ENCODE data around the gene ANTKMT.
"Not testable (repeated sequence)": the region's sequence is repeated elsewhere in the genome, so short reads cannot be mapped to it uniquely, and the experiment has no call there.

The ANTKMT gene

GRCh38 chr16:680967-681745 lies 39.8 kb upstream of the ANTKMT start:
- DNase-seq (ENCODE audit: low read depth in 2 of 3, low spot score in 1 of 3) = no peak

DNA sequence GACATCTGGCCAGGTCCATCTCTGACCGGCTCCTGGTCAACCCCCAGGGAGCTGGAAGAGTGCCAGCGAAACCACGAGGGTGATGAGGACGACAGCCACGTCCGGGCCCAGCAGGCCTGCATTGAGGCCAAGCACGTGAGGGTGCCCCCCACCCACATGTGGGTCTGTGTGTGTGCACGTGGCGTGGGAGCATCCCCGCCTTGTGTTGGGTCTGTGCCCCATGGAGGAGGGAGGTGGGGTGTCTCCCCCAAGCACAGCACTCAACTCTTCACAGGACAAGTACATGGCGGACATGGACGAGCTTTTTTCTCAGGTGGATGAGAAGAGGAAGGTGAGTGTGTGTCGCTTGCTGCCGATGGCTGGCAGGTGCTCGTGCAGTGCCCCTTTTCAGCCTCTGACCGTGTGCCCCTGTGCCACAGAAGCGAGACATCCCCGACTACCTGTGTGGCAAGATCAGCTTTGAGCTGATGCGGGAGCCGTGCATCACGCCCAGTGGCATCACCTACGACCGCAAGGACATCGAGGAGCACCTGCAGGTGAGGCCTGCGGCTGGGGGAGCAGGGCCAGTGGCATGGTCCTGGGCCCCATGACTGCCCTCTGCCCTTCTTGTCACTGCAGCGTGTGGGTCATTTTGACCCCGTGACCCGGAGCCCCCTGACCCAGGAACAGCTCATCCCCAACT lies 39.1 kb upstream of the ANTKMT start:
- DNase-seq (ENCODE audit: low read depth in 2 of 3, low spot score in 1 of 3) = no peak

- no peak for DNase-seq (ENCODE audit: low read depth in 2 of 3, low spot score in 1 of 3)
Observed at GRCh38 chr16:682493-683395, 38.2 kb upstream of the ANTKMT start.

GRCh38 chr16:683396-684070 lies 37.4 kb upstream of the ANTKMT start:
- DNase-seq (ENCODE audit: low read depth in 2 of 3, low spot score in 1 of 3) = no peak

- DNase-seq (ENCODE audit: low read depth in 2 of 3, low spot score in 1 of 3) = peak; percentile 93 to 98 (median 93)
Observed at GRCh38 chr16:684071-684794, 36.7 kb upstream of the ANTKMT start, which contains the start of gene JMJD8. JMJD8 (minus strand) TSS chr16:684334; CDS start chr16:684319, 15 bp downstream.

- DNase-seq (ENCODE audit: low read depth in 2 of 3, low spot score in 1 of 3) = no peak
Observed at GRCh38 chr16:684961-685696, 35.8 kb upstream of the ANTKMT start.

- DNase-seq (ENCODE audit: low read depth in 2 of 3, low spot score in 1 of 3) = no peak
Observed at GRCh38 chr16:685967-686366, 35.0 kb upstream of the ANTKMT start.

DNA sequence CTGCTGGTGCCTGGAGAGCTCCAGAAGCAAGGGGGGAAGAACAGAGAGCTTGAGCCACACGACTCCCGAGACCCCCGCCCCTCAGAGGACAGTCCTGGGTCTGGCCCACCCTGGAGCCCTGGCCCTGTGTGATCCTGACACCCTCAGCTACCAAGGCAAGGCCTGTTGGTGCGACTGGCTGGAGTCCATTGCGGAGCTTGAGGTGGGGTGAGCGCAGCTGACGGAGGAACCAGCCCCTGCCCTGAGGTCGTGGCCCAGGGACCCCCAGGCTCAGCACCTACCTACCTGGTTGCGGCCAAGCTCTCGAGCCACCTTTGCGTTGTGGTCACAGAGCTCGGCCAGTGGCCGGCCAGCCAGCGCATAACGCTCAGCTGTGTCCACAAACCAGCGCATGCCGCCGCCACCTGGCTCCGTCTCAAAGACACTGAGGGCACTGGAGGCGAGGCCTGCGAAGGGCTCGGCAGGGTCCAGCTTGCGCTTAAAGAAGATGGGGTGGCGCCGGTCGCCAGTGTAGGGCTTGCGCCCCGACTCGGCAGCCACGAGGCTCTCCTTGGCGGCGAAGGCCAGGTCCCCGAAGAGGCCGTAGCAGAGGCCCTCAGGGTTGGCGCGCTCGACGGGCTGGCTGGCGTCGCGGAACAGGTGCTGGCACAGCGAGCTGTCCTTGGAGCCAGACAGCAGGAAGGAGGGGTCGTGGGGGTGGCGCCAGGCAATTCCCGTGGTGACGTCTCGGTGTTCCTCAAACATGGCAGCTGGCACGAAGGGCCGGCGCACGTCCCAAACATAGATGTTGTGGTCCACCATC lies 34.3 kb upstream of the ANTKMT start:
- DNase-seq (ENCODE audit: low read depth in 2 of 3, low spot score in 1 of 3) = no peak

- DNase-seq (ENCODE audit: low read depth in 2 of 3, low spot score in 1 of 3) = no peak
Observed at GRCh38 chr16:687499-687898, 33.4 kb upstream of the ANTKMT start.

GRCh38 chr16:689175-689897 lies 31.6 kb upstream of the ANTKMT start:
- DNase-seq (ENCODE audit: low read depth in 2 of 3, low spot score in 1 of 3) = no peak

DNA sequence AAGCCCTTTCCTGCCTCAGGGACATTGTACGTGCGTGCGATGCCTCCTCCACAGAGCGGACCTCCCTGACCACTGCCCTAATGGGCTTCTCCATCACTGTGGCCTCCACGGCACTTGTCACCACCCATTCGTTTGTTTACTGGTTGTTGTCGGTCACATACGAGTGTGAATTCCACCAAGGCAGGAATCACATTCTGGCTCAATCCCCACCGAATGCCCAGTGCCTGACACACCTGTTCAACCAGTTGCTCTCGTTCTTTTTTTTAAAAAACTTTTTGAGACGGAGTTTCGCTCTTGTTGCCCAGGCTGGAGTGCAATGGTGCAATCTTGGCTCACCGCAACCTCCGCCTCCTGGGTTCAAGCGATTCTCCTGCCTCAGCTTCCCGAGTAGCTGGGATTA lies 29.7 kb upstream of the ANTKMT start:
- DNase-seq (ENCODE audit: low read depth in 2 of 3, low spot score in 1 of 3) = not testable (repeated sequence)

GRCh38 chr16:692356-693108 lies 28.4 kb upstream of the ANTKMT start:
- DNase-seq (ENCODE audit: low read depth in 2 of 3, low spot score in 1 of 3) = no peak

DNA sequence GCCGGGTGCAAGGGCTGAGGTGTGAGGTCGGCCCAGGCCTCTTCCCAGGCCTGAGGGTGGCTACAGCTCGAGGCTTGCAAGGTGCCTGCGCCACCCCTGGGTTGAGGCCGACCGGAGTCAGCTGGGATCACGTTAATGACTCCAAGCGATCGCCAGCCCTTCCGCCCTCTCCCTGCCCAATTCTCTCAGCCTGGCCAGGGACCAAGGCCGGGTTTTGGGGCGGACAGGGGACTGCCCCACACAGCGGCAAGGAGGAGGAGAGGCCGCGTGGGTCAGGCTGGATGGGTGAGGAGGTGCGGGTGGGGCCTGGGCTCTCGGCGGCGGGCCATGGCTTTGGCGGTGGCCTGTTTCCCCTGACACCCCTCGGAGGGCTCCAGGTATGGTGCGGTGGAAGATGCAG lies 27.6 kb upstream of the ANTKMT start:
- no peak for DNase-seq (ENCODE audit: low read depth in 2 of 3, low spot score in 1 of 3)

DNA sequence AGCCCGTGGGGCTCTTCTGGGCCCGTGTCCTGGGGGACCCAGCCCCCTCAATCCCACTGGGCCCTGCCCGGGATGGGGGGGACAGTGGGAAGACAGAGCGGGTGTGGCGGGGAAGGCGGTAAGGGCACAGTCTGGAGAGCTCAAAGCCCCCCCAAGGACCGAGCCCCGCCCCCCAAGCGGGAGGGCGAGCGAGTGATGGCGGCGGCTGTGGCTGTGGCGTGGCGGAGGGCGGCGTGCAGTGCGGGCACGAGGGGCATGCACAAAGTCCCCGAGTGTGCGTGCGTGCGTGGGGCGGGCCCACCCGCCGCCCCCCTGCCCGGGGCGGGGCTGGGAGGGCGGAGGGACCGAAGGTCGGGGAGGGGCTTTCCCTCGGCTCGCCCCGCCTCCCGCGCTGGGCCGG lies 27.2 kb upstream of the ANTKMT start:
- DNase-seq (ENCODE audit: low read depth in 2 of 3, low spot score in 1 of 3) = no peak

DNA sequence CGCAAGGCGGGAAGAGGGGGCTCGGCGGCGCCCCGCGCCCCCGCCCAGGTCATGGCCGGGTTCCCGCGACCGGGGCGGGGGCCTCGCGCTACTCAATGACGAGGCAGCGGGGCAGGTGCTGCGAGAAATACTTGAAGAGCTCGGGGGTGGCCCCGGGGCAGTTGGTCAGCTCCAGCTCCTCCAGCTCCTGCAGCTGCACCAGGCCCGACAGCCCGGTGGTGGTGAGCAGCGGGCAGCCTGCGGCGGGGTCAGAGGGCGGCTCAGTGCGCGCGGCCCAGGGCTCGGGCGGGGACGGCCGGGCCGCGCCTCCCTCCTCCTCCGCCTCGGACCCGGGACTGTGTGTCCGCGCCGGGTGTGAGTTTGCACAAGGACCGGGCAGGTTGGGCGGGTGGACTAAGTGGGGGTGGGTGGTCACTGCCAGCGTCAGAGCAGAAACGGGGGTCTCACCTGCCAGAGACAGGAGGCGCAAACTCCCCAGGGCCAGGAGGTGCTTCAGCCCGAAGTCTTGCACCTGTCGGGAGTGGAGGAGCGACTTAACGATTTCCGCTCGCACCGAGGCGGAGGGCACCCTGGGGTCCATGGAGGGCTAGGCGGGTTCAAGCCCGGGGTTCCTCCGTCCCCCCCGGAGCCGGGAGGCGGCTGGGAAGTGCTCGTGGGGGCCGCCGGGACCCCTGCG lies 26.6 kb upstream of the ANTKMT start:
- DNase-seq (ENCODE audit: low read depth in 2 of 3, low spot score in 1 of 3) = no peak

- DNase-seq (ENCODE audit: low read depth in 2 of 3, low spot score in 1 of 3) = no peak
Observed at GRCh38 chr16:694863-695354, 26.0 kb upstream of the ANTKMT start.

All from stimulated activated CD4-positive, alpha-beta T cell treated with anti-CD3 and anti-CD28 coated beads, Interleukin-12 subunit alpha, Interleukin-12 subunit beta, amount 100 ng/mL, for 48 hours (primary cell).